KMS-11 (cell line): ENCODE measurements around the gene KLK10.

Experiments used
- H2AFZ ChIP-seq: fragments of 200-600 bp; sonication (generic); 2 replicates; pipeline ENCODE4 v1.6.1; 2016; ENCODE audit warnings: antibody characterized with exemption, mixed run types, low read depth
- H3K27ac ChIP-seq: fragments of 200-600 bp; sonication (generic); 2 replicates; pipeline ENCODE4 v1.6.1; 2016; ENCODE audit warnings: mild to moderate bottlenecking, mixed run types
- H3K27me3 ChIP-seq: fragments of 200-600 bp; sonication (generic); 2 replicates; pipeline ENCODE4 v1.6.1; 2017; ENCODE audit warnings: mild to moderate bottlenecking, low read depth, mixed run types, moderate library complexity; ENCODE audit not compliant: insufficient read depth
- H3K36me3 ChIP-seq: fragments of 200-600 bp; sonication (generic); 2 replicates; pipeline ENCODE4 v1.6.1; 2017; ENCODE audit warnings: mild to moderate bottlenecking, mixed run types; ENCODE audit not compliant: insufficient read depth
- H3K4me1 ChIP-seq: fragments of 200-600 bp; sonication (generic); 2 replicates; pipeline ENCODE4 v1.6.1; 2016; ENCODE audit warnings: mild to moderate bottlenecking, low read depth, mixed run types; ENCODE audit not compliant: poor library complexity, severe bottlenecking
- H3K4me2 ChIP-seq: fragments of 200-600 bp; sonication (generic); 2 replicates; pipeline ENCODE4 v1.7.0; 2016; ENCODE audit warnings: mild to moderate bottlenecking, mixed run types
- H3K4me3 ChIP-seq: fragments of 200-600 bp; sonication (generic); IDR thresholded peaks from 2 replicates; pipeline ENCODE4 v1.6.1; 2017; ENCODE audit warnings: low read depth, low read length, mixed read lengths; ENCODE audit not compliant: insufficient read depth
- H3K79me2 ChIP-seq: fragments of 200-600 bp; sonication (generic); 2 replicates; pipeline ENCODE4 v1.6.1; 2016; ENCODE audit warnings: low read depth, mixed run types; ENCODE audit not compliant: insufficient read depth
- H3K9ac ChIP-seq: fragments of 200-600 bp; sonication (generic); 2 replicates; pipeline ENCODE4 v1.6.1; 2016; ENCODE audit warnings: mild to moderate bottlenecking, mixed run types
- H4K20me1 ChIP-seq: fragments of 200-600 bp; sonication (generic); 2 replicates; pipeline ENCODE4 v1.6.1; 2016; ENCODE audit warnings: mild to moderate bottlenecking, mixed run types; ENCODE audit not compliant: insufficient read depth
- CTCF ChIP-seq: fragments of 200-600 bp; sonication (generic); conservative IDR thresholded peaks from 2 replicates; pipeline ENCODE4 v1.6.1; 2017; ENCODE audit warnings: low read depth, mild to moderate bottlenecking, antibody characterized with exemption, low read length, moderate library complexity, mixed read lengths

Gene KLK10

GRCh38 chr19:51006406-51006805 lies 13.1 kb downstream of the KLK10 start:
- H4K20me1 ChIP-seq: no peaks in the 10 kb centered on the region
- H3K4me2 ChIP-seq: no peak overlapping the region
- no peak overlapping the region for H3K4me3 ChIP-seq

GRCh38 chr19:51005248-51005647 lies 14.3 kb downstream of the KLK10 start:
- H3K36me3 ChIP-seq: no peaks in the 10 kb centered on the region
- no peak overlapping the region for H2AFZ ChIP-seq
- no peak overlapping the region for H3K9ac ChIP-seq
- no peaks in the 10 kb centered on the region for H3K4me1 ChIP-seq
- no peak overlapping the region for H3K27ac ChIP-seq
- TF ChIP-seq CTCF: no peak
- H3K27me3 ChIP-seq: 0 out of 2 replicates have a peak, but pooled peaks cover 2% of the 10 kb centered on the region
- H4K20me1 ChIP-seq: no peaks in the 10 kb centered on the region
- H3K4me2 ChIP-seq: no peak overlapping the region
- no peaks in the 10 kb centered on the region for H3K79me2 ChIP-seq
- no peak overlapping the region for H3K4me3 ChIP-seq

More at GRCh38 chr19:51006406-51006805, 13.1 kb downstream of the KLK10 start:
- Histone ChIP-seq H2AFZ (no peak overlapping the region), H3K9ac (no peak overlapping the region), H3K27me3 (0 out of 2 replicates have a peak, but pooled peaks cover 2% of the 10 kb centered on the region), H3K79me2 (no peaks in the 10 kb centered on the region), H3K4me1 (no peaks in the 10 kb centered on the region), H3K27ac (no peak overlapping the region), H3K36me3 (no peaks in the 10 kb centered on the region)
- TF ChIP-seq CTCF: no peak

- Histone ChIP-seq H3K4me1 (no peaks in the 10 kb centered on the region), H3K27me3 (0 out of 2 replicates have a peak, but pooled peaks cover 2% of the 10 kb centered on the region), H3K36me3 (no peaks in the 10 kb centered on the region), H3K79me2 (no peaks in the 10 kb centered on the region), H3K27ac (no peak overlapping the region), H3K4me2 (no peak overlapping the region), H4K20me1 (no peaks in the 10 kb centered on the region), H2AFZ (no peak overlapping the region), H3K4me3 (no peak overlapping the region), H3K9ac (no peak overlapping the region)
- TF ChIP-seq CTCF: no peak
Measured at GRCh38 chr19:51003316-51003715, 16.2 kb downstream of the KLK10 start.

- no peak overlapping the region for H3K4me2 ChIP-seq
- no peaks in the 10 kb centered on the region for H3K4me1 ChIP-seq
- H3K27ac ChIP-seq: no peak overlapping the region
- 0 out of 2 replicates have a peak, but pooled peaks cover 2% of the 10 kb centered on the region for H3K27me3 ChIP-seq
- H3K79me2 ChIP-seq: no peaks in the 10 kb centered on the region
- no peak overlapping the region for H2AFZ ChIP-seq
- no peak overlapping the region for H3K9ac ChIP-seq
- TF ChIP-seq CTCF: no peak
- no peak overlapping the region for H3K4me3 ChIP-seq
- H4K20me1 ChIP-seq: no peaks in the 10 kb centered on the region
- H3K36me3 ChIP-seq: no peaks in the 10 kb centered on the region
Measured at GRCh38 chr19:51002542-51003311, 16.8 kb downstream of the KLK10 start.
